H1 (cell line): Measurements from ENCODE around the gene MYRIP. TPM values are rescaled to one million over a fixed set of nuclear protein-coding genes. Genes with fewer than 3 reads are reported as not detected.

Source experiments
- CTCF ChIA-PET: fragments of 300-600 bp; sonication (Branson Sonifier 250); formaldehyde crosslinking; loops from one replicate; lab custom pipeline; 2021; ENCODE audit not compliant: partially characterized antibody; lab: Charles Lee
- POLR2A ChIA-PET: fragments of 300-600 bp; sonication (Branson Sonifier 250); formaldehyde crosslinking; loops from one replicate; lab custom pipeline; 2021; ENCODE audit warnings: inconsistent platforms; ENCODE audit not compliant: partially characterized antibody; lab: Charles Lee
- DNase-seq, 2 experiments: peaks; one replicate each; pipeline versions ENCODE4 v3.0.0 to v3.0.0-alpha.2; 2010 to 2022; ENCODE audit warnings: low spot score in 2 of 2, low read depth in 1 of 2, mixed read lengths in 1 of 2
- FAIRE-seq: peaks from 2 replicates; lab custom pipeline; 2011; peaks lifted over from hg19 to GRCh38; lab: Jason Lieb, UNC
- H2AFZ ChIP-seq: 2 replicates; pipeline ENCODE4 v1.8.1; 2012; ENCODE audit warnings: low read length, inconsistent platforms
- H2AK5ac ChIP-seq: 2 replicates; pipeline ENCODE4 v1.6.1; 2013; ENCODE audit warnings: low read depth, low read length
- H2BK120ac ChIP-seq: replicated peaks from 2 replicates; pipeline ENCODE3; 2013; ENCODE audit warnings: low read depth, low read length, inconsistent platforms
- H2BK12ac ChIP-seq: 2 replicates; pipeline ENCODE4 v1.6.1; 2013; ENCODE audit warnings: low read depth, low read length
- H2BK15ac ChIP-seq: 2 replicates; pipeline ENCODE4 v1.6.1; 2013; ENCODE audit warnings: low read length
- H2BK20ac ChIP-seq: 2 replicates; pipeline ENCODE4 v1.6.1; 2013; ENCODE audit warnings: low read length
- H2BK5ac ChIP-seq: 2 replicates; pipeline ENCODE4 v1.6.1; 2013; ENCODE audit warnings: low read depth, low read length
- H3K14ac ChIP-seq: 2 replicates; pipeline ENCODE4 v1.6.1; 2013; ENCODE audit warnings: inconsistent platforms; ENCODE audit not compliant: insufficient read length
- H3K18ac ChIP-seq: 2 replicates; pipeline ENCODE4 v1.6.1; 2013; ENCODE audit warnings: low read length; ENCODE audit errors: extremely low read depth
- H3K23ac ChIP-seq: 2 replicates; pipeline ENCODE4 v1.6.1; 2013; ENCODE audit warnings: inconsistent platforms; ENCODE audit not compliant: insufficient read length
- H3K23me2 ChIP-seq: 2 replicates; pipeline ENCODE4 v1.6.1; 2013; ENCODE audit warnings: low read depth, low read length
- H3K27ac ChIP-seq: 2 replicates; pipeline ENCODE4 v1.6.1; 2011; ENCODE audit warnings: low read depth, low read length, inconsistent platforms
- H3K27me3 ChIP-seq, 4 experiments: replicated peaks in 1 of 4; 1 replicate in 1 of 4; 2 replicates in 3 of 4; pipeline versions ENCODE4 v1.6.1 to v1.8.1; 2011 to 2013; ENCODE audit warnings: low read length in 3 of 4, mild to moderate bottlenecking in 3 of 4, inconsistent platforms in 2 of 4, mixed read lengths in 2 of 4, moderate library complexity in 1 of 4; ENCODE audit not compliant: control insufficient read depth in 3 of 4, insufficient read depth in 3 of 4; ENCODE audit errors: extremely low read depth in 1 of 4
- H3K36me3 ChIP-seq, 4 experiments: 2 replicates each; pipeline versions ENCODE4 v1.6.1 to v1.8.1; 2011 to 2013; ENCODE audit warnings: mild to moderate bottlenecking in 4 of 4, low read length in 3 of 4, moderate library complexity in 2 of 4, control low read depth in 1 of 4, inconsistent platforms in 1 of 4; ENCODE audit not compliant: insufficient read depth in 4 of 4, control insufficient read depth in 2 of 4
- H3K4ac ChIP-seq: replicated peaks from 2 replicates; pipeline ENCODE3; 2013; ENCODE audit warnings: low read length, low read depth, mixed read lengths, inconsistent platforms; ENCODE audit not compliant: insufficient read length
- H3K4me1 ChIP-seq, 4 experiments: replicated peaks in 1 of 4; 1 replicate in 1 of 4; 2 replicates in 3 of 4; pipeline versions ENCODE4 v1.6.1 to v1.8.1; 2011 to 2013; ENCODE audit warnings: low read length in 3 of 4, inconsistent platforms in 2 of 4, mixed read lengths in 1 of 4; ENCODE audit not compliant: insufficient read depth in 4 of 4, control insufficient read depth in 3 of 4
- H3K4me2 ChIP-seq, 2 experiments: 2 replicates each; pipeline versions ENCODE4 v1.6.1 to v1.8.1; 2011 to 2013; ENCODE audit warnings: low read depth in 2 of 2, low read length in 2 of 2, control low read depth in 1 of 2, inconsistent platforms in 1 of 2, mild to moderate bottlenecking in 1 of 2; ENCODE audit not compliant: insufficient read depth in 1 of 2
- H3K4me3 ChIP-seq, 4 experiments: fragments of 200-600, 300-600 bp in 1 of 4; sonication (generic), shearing (Covaris generic), sonication (Bioruptor Twin) in 1 of 4; 2 replicates each; pipeline versions ENCODE4 v1.5.1 to v1.8.1; 2011 to 2016; ENCODE audit warnings: low read length in 4 of 4, low read depth in 3 of 4, control low read depth in 2 of 4, inconsistent platforms in 2 of 4, mild to moderate bottlenecking in 2 of 4, mixed read lengths in 1 of 4, moderate library complexity in 1 of 4; ENCODE audit not compliant: insufficient read depth in 2 of 4; ENCODE audit errors: extremely low read depth in 1 of 4
- H3K56ac ChIP-seq: replicated peaks from 2 replicates; pipeline ENCODE3; 2013; ENCODE audit warnings: low read depth, mild to moderate bottlenecking, mixed read lengths, low read length, inconsistent platforms; ENCODE audit not compliant: insufficient read length
- H3K79me1 ChIP-seq: 2 replicates; pipeline ENCODE4 v1.6.1; 2013; ENCODE audit warnings: low read depth, low read length, control low read depth
- H3K79me2 ChIP-seq, 2 experiments: 2 replicates each; pipeline versions ENCODE4 v1.6.1 to v1.8.1; 2012 to 2013; ENCODE audit warnings: low read length in 2 of 2, mild to moderate bottlenecking in 2 of 2, inconsistent platforms in 1 of 2; ENCODE audit not compliant: insufficient read depth in 2 of 2, control insufficient read depth in 1 of 2
- H3K9ac ChIP-seq, 4 experiments: replicated peaks in 1 of 4; 1 replicate in 1 of 4; 2 replicates in 3 of 4; pipeline versions ENCODE4 v1.6.1 to v1.8.1; 2011 to 2013; ENCODE audit warnings: low read depth in 3 of 4, low read length in 3 of 4, control low read depth in 2 of 4, mild to moderate bottlenecking in 2 of 4, moderate library complexity in 2 of 4, inconsistent platforms in 1 of 4; ENCODE audit errors: extremely low read depth in 1 of 4
- H3K9me3 ChIP-seq, 2 experiments: 2 replicates each; pipeline versions ENCODE4 v1.6.1 to v1.8.1; 2012 to 2013; ENCODE audit warnings: mild to moderate bottlenecking in 2 of 2, moderate library complexity in 2 of 2, control low read depth in 1 of 2, inconsistent platforms in 1 of 2, low read depth in 1 of 2, low read length in 1 of 2, mixed read lengths in 1 of 2; ENCODE audit not compliant: insufficient read depth in 2 of 2
- H4K20me1 ChIP-seq, 2 experiments: replicated peaks in 1 of 2; 2 replicates each; pipeline versions ENCODE3 to v1.8.1; 2011 to 2013; ENCODE audit warnings: inconsistent platforms in 2 of 2, low read length in 2 of 2, mild to moderate bottlenecking in 1 of 2; ENCODE audit not compliant: insufficient read depth in 2 of 2, control insufficient read depth in 1 of 2
- H4K5ac ChIP-seq: 2 replicates; pipeline ENCODE4 v1.6.1; 2013; ENCODE audit warnings: low read length, low read depth, mixed read lengths, inconsistent platforms; ENCODE audit not compliant: insufficient read length
- H4K8ac ChIP-seq: 2 replicates; pipeline ENCODE4 v1.8.0; 2013; ENCODE audit warnings: mild to moderate bottlenecking, moderate library complexity, low read length, inconsistent platforms; ENCODE audit not compliant: insufficient read depth; ENCODE audit errors: extremely low read depth
- H4K91ac ChIP-seq: replicated peaks from 2 replicates; pipeline ENCODE3; 2013; ENCODE audit warnings: low read length, mixed read lengths, inconsistent platforms; ENCODE audit not compliant: insufficient read length
- ATF2 ChIP-seq: IDR thresholded peaks from 2 replicates; pipeline ENCODE4 v1.6.1; 2012; ENCODE audit warnings: low read length, inconsistent platforms
- CHD1 ChIP-seq: IDR thresholded peaks from 2 replicates; pipeline ENCODE4 v1.6.1; 2012; ENCODE audit warnings: low read depth, low read length, improper control_type of control experiment
- CHD2 ChIP-seq: IDR thresholded peaks from 2 replicates; pipeline ENCODE4 v1.6.1; 2012; ENCODE audit warnings: low read length, improper control_type of control experiment
- JUN ChIP-seq: IDR thresholded peaks from 2 replicates; pipeline ENCODE4 v1.6.1; 2011; ENCODE audit warnings: low read depth, mild to moderate bottlenecking, improper control_type of control experiment, low read length
- JUND ChIP-seq: IDR thresholded peaks from 2 replicates; pipeline ENCODE4 v1.6.1; 2011; ENCODE audit warnings: mild to moderate bottlenecking, improper control_type of control experiment, low read length
- MAX ChIP-seq: IDR thresholded peaks from 2 replicates; pipeline ENCODE4 v1.6.1; 2012; ENCODE audit warnings: inconsistent platforms
- SAP30 ChIP-seq: fragments of 300-600 bp; sonication (generic); IDR thresholded peaks from 2 replicates; pipeline ENCODE4 v1.7.1; 2012; ENCODE audit warnings: low read length, moderate library complexity, mild to moderate bottlenecking, inconsistent platforms; ENCODE audit not compliant: insufficient read depth, insufficient replicate concordance
- SIX5 ChIP-seq: IDR thresholded peaks from 2 replicates; pipeline ENCODE4 v1.6.1; 2011; ENCODE audit warnings: mild to moderate bottlenecking, low read depth, low read length
- SP1 ChIP-seq: IDR thresholded peaks from 2 replicates; pipeline ENCODE4 v1.6.1; 2011; ENCODE audit warnings: low read depth, low read length
- SP4 ChIP-seq: IDR thresholded peaks from 2 replicates; pipeline ENCODE4 v1.6.1; 2012; ENCODE audit warnings: low read length, inconsistent platforms
- TBP ChIP-seq: IDR thresholded peaks from 2 replicates; pipeline ENCODE4 v1.6.1; 2011; ENCODE audit warnings: low read depth, low read length, improper control_type of control experiment
- TEAD4 ChIP-seq: IDR thresholded peaks from 2 replicates; pipeline ENCODE4 v1.6.1; 2012; ENCODE audit warnings: low read depth, low read length, inconsistent platforms, mixed read lengths
- WGBS, 2 experiments: shearing (Covaris generic) in 1 of 2; methylation state at CpG; one replicate each; pipeline versions ENCODE4 v1.1.6 to v1.1.7; 2013 to 2015; ENCODE audit warnings: low lambda C conversion rate in 2 of 2, mixed read lengths in 2 of 2, inconsistent platforms in 1 of 2, low coverage in 1 of 2, missing lambda C conversion rate in 1 of 2; ENCODE audit not compliant: insufficient replicate concordance in 2 of 2, insufficient coverage in 1 of 2, insufficient read length in 1 of 2; ENCODE audit errors: extremely low coverage in 1 of 2, missing lambda C conversion rate in 1 of 2; 5-methylcytosine and 5-hydroxymethylcytosine counted together
- polyA plus RNA-seq, 7 experiments: library from polyadenylated mRNA; depleted of rRNA in 3 of 7; stranded (reverse) in 5 of 7; unstranded in 2 of 7; fragments of >200 nt in 5 of 7; fragments of 200-250 nt in 2 of 7; gene quantifications; 1 replicate in 5 of 7; 2 replicates in 1 of 7; 4 replicates in 1 of 7; pipeline versions ENCODE4 v1.2.1 to v1.2.3, GENCODE V29; 2011 to 2013; ENCODE audit warnings: missing spikeins in 2 of 7, mixed read lengths in 2 of 7
- total RNA-seq: library from RNA; stranded (reverse); fragmentation: NEBNext Ultra II Directional; extraction: Animal tissue kit (Norgen Biotek cat#: 25700); gene quantifications from 2 replicates; pipeline ENCODE4 v1.2.1, GENCODE V29; 2021

Gene MYRIP
- total and polyA plus RNA-seq, 2 of the 8 experiments (the other 6 are each of a cell fraction or from before 2014, with no cell fraction given), result 0.54 to 4.3 TPM

DNA sequence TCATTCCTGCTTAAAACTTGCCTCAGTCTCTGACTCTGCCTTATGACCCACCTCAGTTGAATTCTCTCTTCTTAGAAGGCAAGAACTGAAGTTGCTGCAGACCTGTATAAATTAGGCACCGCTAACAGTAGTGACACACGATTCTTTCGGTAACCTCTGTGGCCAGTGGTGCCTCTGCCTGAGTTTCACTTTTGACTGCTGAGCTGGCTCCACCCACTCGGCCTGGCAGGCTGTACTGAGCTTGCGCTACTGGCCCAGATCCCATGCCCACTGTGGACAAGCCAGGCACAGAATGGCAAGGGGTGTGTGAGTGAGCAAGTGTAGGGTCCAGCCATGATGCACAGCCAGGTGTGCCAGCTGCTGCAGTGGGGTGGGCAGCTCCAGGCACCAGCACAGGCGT is 481.0 kb downstream of the MYRIP start:
- no peaks in the 10 kb centered on the region for H3K79me1 ChIP-seq
- H3K27ac ChIP-seq, result no peak overlapping the region
- peak overlapping the region; percentile 65; the same call in 1 of the 2 replicates for H2BK15ac ChIP-seq
- H3K4me3 ChIP-seq, result no peak overlapping the region
- peaks cover 2 to 11% (median 6%) of the 10 kb centered on the region in 4 experiments; a peak in 6 of 7 replicates for H3K4me1 ChIP-seq
- peak overlapping the region; percentile 62 for H2BK12ac ChIP-seq
- H4K91ac ChIP-seq, result no peak overlapping the region
- FAIRE-seq, result no peak
- H3K79me2 ChIP-seq, result no peaks in the 10 kb centered on the region
- no peak overlapping the region for H3K9ac ChIP-seq
- H4K20me1 ChIP-seq, result no peaks in the 10 kb centered on the region
- TF ChIP-seq SP4 (no peak), CHD1 (no peak), MAX (no peak), CHD2 (no peak), TBP (no peak), SIX5 (no peak), ATF2 (no peak), JUND (no peak), SP1 (no peak), SAP30 (no peak), JUN (no peak), TEAD4 (no peak)
- TF ChIP-seq, all 59 proteins: peak for 0
- CTCF ChIA-PET, result interaction anchor here (0.6 to 1.9 kb wide), 5 partner anchors 18 to 929 kb away, joined by 3 to 7 read pairs (median 4); no protein-coding TSS in a partner anchor
- Histone ChIP-seq H2BK20ac (no peak overlapping the region), H3K18ac (no peak overlapping the region), H3K14ac (no peak overlapping the region), H3K56ac (no peak overlapping the region), H3K4ac (no peak overlapping the region), H3K4me2 (no peak overlapping the region), H2BK120ac (no peak overlapping the region), H2AK5ac (no peak overlapping the region; the same call in none of the 2 replicates), H3K9me3 (no peaks in the 10 kb centered on the region), H2BK5ac (peak overlapping the region; percentile 53), H4K8ac (no peak overlapping the region; the same call in 1 of the 2 replicates), H2AFZ (no peak overlapping the region), H3K23me2 (no peaks in the 10 kb centered on the region), H3K36me3 (no peaks in the 10 kb centered on the region), H3K27me3 (no peaks in the 10 kb centered on the region), H3K23ac (no peak overlapping the region), H4K5ac (no peak overlapping the region)
- POLR2A ChIA-PET, result interaction anchor here (1.3 to 1.8 kb wide), 4 partner anchors 13 to 23 kb away, joined by 3 to 9 read pairs (median 6); partner anchors contain the start of gene EIF1B
- 93% methylated on average over 6 of the region's 6 CpGs; no CpG with 5 or more reads in 1 of the 2 experiments for WGBS, 2 experiments
- no peak for DNase-seq
